HG03521 (cell line): Measurements from ENCODE around the gene H2AZ1.

ENCODE experiments used
- ATAC-seq: cut with Tn5 transposase; IDR thresholded peaks from one replicate; pipeline ENCODE4 v1.9.1; 2021; ENCODE audit warnings: mild to moderate bottlenecking, moderate library complexity; ENCODE audit not compliant: unreplicated experiment

H2AZ1 gene

GRCh38 chr4:99946356-99947189 is 3.5 kb downstream of the H2AZ1 start, which contains the start of gene DNAJB14:
DNAJB14 (minus strand) TSS chr4:99946618; CDS start chr4:99946571, 47 bp downstream.
- ATAC-seq = peak; percentile 34

- no peak for ATAC-seq
Observed at GRCh38 chr4:99945718-99946355, 4.2 kb downstream of the H2AZ1 start.

- ATAC-seq = no peak
Observed at GRCh38 chr4:99943904-99944437, 6.1 kb downstream of the H2AZ1 start.

GRCh38 chr4:99938243-99938753 is 11.8 kb downstream of the H2AZ1 start:
- ATAC-seq = no peak

- ATAC-seq = no peak
Observed at GRCh38 chr4:99934891-99935290, 15.2 kb downstream of the H2AZ1 start.

GRCh38 chr4:99927566-99927965 is 22.5 kb downstream of the H2AZ1 start:
- ATAC-seq = no peak

DNA sequence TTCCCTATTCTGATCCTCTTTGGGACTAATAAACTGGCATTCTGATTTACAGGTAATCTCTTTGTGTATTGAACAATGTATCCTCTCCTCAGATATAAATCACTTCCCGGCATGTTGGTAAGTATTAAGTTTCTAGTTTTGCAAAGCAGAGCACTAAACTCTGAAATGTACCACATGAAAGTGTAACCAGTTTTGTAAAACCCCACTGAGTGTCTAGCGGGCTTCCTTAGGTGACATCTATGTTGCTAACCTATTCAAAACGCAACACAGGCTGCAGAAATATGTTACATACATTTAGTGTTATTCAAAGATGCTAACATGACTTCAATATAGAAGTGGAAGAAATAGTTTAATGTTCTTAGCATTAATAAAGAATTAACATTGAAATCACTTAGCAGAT is 28.9 kb downstream of the H2AZ1 start:
- no peak for ATAC-seq

GRCh38 chr4:99918656-99919055 is 31.4 kb downstream of the H2AZ1 start:
- no peak for ATAC-seq

DNA sequence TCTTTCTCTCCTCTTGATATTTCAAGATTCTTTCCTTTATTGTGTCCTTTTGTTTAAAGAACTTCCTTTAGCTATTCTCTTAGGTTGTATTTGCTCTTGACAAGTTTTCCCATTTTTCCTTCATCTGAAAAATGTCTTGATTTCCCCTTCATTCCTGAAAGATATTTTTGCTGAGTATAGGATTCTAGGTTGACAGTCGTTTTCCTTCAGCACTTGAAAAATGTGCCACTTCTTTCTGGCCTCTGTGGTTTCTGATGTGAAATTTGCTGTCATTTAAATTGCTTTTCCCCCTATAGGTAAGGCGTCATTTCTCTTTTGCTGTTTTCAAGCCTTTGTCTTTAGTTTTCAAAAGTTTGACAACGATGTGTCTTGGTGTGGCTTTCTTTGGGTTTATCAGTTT is 32.5 kb downstream of the H2AZ1 start:
- no peak for ATAC-seq

DNA sequence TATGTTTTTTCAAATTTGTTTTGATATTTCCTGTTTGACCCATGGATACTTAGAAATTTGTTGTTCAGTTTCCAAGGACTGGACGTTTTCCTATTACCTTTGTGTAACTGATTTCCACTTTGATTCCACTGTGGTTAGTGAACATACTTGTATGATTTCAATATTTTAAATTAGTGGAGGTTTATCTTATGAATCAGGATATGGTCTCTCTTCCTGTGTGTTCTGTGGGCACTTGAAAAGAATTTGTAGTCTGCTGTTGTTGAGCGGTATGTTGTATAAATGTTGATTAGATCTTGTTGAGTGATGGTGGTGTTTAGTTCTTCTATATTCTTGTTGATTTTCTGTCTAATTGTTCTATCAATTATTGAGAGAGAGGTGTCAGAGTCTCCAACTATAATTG is 34.6 kb downstream of the H2AZ1 start:
- ATAC-seq = no peak
